SW480 (cell line): Measurements from ENCODE around the gene TTC28.

Experiments
- DNase-seq: peaks from one replicate; pipeline ENCODE4 v3.0.0-alpha.2; 2016; ENCODE audit warnings: low spot score

TTC28 gene

GRCh38 chr22:27961680-27962079 lies 718.0 kb downstream of the TTC28 start:
- no peak for DNase-seq

- no peak for DNase-seq
These were observed 718.5 kb downstream of the TTC28 start for GRCh38 chr22:27961182-27961581.

- DNase-seq, result no peak
These were observed 720.1 kb downstream of the TTC28 start for GRCh38 chr22:27959335-27960090.

- DNase-seq, result no peak
These were observed 726.9 kb downstream of the TTC28 start for GRCh38 chr22:27952779-27953178.

- DNase-seq, result no peak
These were observed 727.5 kb downstream of the TTC28 start for GRCh38 chr22:27952091-27952490.

- no peak for DNase-seq
These were observed 730.2 kb downstream of the TTC28 start for GRCh38 chr22:27949421-27949820.

GRCh38 chr22:27948569-27948968 lies 731.1 kb downstream of the TTC28 start:
- DNase-seq, result no peak

GRCh38 chr22:27947448-27947847 lies 732.2 kb downstream of the TTC28 start:
- DNase-seq, result no peak

GRCh38 chr22:27941143-27941542 lies 738.5 kb downstream of the TTC28 start:
- DNase-seq, result no peak

- DNase-seq, result peak; percentile 3
These were observed 742.2 kb downstream of the TTC28 start for GRCh38 chr22:27937453-27937852.

GRCh38 chr22:27935897-27936296 lies 743.7 kb downstream of the TTC28 start:
- DNase-seq, result no peak

- DNase-seq, result no peak
These were observed 745.6 kb downstream of the TTC28 start for GRCh38 chr22:27934069-27934468.

GRCh38 chr22:27933186-27933983 lies 746.3 kb downstream of the TTC28 start:
- no peak for DNase-seq

GRCh38 chr22:27930331-27931060 lies 749.1 kb downstream of the TTC28 start:
- DNase-seq, result no peak
